HepG2 (cell line): ENCODE measurements around the gene INHBE. TPM values are rescaled to one million over a fixed set of nuclear protein-coding genes. Genes with fewer than 3 reads are reported as not detected.
"Not testable (repeated sequence)": the region's sequence is repeated elsewhere in the genome, so short reads cannot be mapped to it uniquely, and the experiment has no call there.

Experiments used
- ATAC-seq: fragments of 200-7000 bp; cut with Tn5 transposase; 3 replicates; pipeline ENCODE4 v1.9.1; 2020; ENCODE audit warnings: mild to moderate bottlenecking, moderate library complexity
- BruUV-seq: library from RNA; stranded (reverse); fragments of 400-500 nt; replicated peaks from 2 replicates; lab custom pipeline; 2021; lab: Mats Ljungman, UMichigan
- CTCF ChIA-PET: fragments of 300-600 bp; formaldehyde crosslinking; extraction: SDS; loops from one replicate; lab custom pipeline; 2021; ENCODE audit warnings: low total read pairs, inconsistent platforms, low intra/inter-chr PET ratio; lab: Yijun Ruan, JAX
- POLR2A ChIA-PET: fragments of 350-600 bp; sonication (Branson Sonifier 250); formaldehyde crosslinking; loops from one replicate; lab custom pipeline; 2020; ENCODE audit warnings: antibody characterized with exemption, inconsistent platforms; lab: Yijun Ruan, JAX
- DNase-seq: peaks from one replicate; pipeline ENCODE4 v3.0.0-alpha.2; 2015; ENCODE audit warnings: low spot score
- FAIRE-seq: peaks from 3 replicates; lab custom pipeline; 2011; peaks lifted over from hg19 to GRCh38; lab: Jason Lieb, UNC
- H2AFZ ChIP-seq: one replicate; pipeline ENCODE4 v1.6.1; 2011; ENCODE audit warnings: low read length, inconsistent platforms
- H3K27ac ChIP-seq: fragments of 300-600 bp; 3 replicates; pipeline ENCODE4 v1.8.0; 2011; ENCODE audit warnings: mixed run types, mild to moderate bottlenecking, mixed read lengths, low read length, inconsistent platforms; ENCODE audit not compliant: insufficient read depth; ENCODE audit errors: extremely low read length
- H3K27me3 ChIP-seq, 2 experiments: fragments of 200-600 bp in 1 of 2; 2 replicates in 1 of 2; 3 replicates in 1 of 2; pipeline versions ENCODE4 v1.6.0 to v1.8.0; 2011; ENCODE audit warnings: low read length in 2 of 2, mild to moderate bottlenecking in 2 of 2, moderate library complexity in 2 of 2, inconsistent platforms in 1 of 2; ENCODE audit not compliant: insufficient read depth in 2 of 2, control insufficient read depth in 1 of 2
- H3K36me3 ChIP-seq, 2 experiments: fragments of 200-600 bp in 1 of 2; replicated peaks in 1 of 2; 2 replicates in 1 of 2; 3 replicates in 1 of 2; pipeline versions ENCODE4 v1.5.1 to v1.8.0; 2011; ENCODE audit warnings: low read length in 2 of 2, inconsistent platforms in 1 of 2; ENCODE audit not compliant: insufficient read depth in 2 of 2, control insufficient read depth in 1 of 2
- H3K4me1 ChIP-seq: 2 replicates; pipeline ENCODE4 v1.5.1; 2012; ENCODE audit warnings: low read length, inconsistent platforms; ENCODE audit not compliant: insufficient read depth
- H3K4me2 ChIP-seq: 2 replicates; pipeline ENCODE4 v1.6.0; 2011; ENCODE audit warnings: low read depth, low read length, inconsistent platforms
- H3K4me3 ChIP-seq, 3 experiments: fragments of 200-600 bp in 1 of 3; sonication (generic), shearing (Covaris generic) in 1 of 3; replicated peaks in 1 of 3; 2 replicates each; pipeline ENCODE4 v1.5.1; 2011 to 2016; ENCODE audit warnings: low read length in 3 of 3, inconsistent platforms in 2 of 3, low read depth in 2 of 3, mild to moderate bottlenecking in 2 of 3, control low read depth in 1 of 3, mixed read lengths in 1 of 3; ENCODE audit not compliant: insufficient read depth in 1 of 3
- H3K79me2 ChIP-seq: one replicate; pipeline ENCODE4 v1.6.1; 2011; ENCODE audit warnings: low read length, inconsistent platforms; ENCODE audit not compliant: insufficient read depth
- H3K9ac ChIP-seq: 2 replicates; pipeline ENCODE4 v1.6.0; 2011; ENCODE audit warnings: mild to moderate bottlenecking, low read depth, low read length, inconsistent platforms; ENCODE audit not compliant: insufficient read depth
- H3K9me3 ChIP-seq: 2 replicates; pipeline ENCODE4 v1.5.1; 2012; ENCODE audit warnings: mild to moderate bottlenecking, low read length
- H4K20me1 ChIP-seq: 2 replicates; pipeline ENCODE4 v1.6.0; 2011; ENCODE audit warnings: inconsistent platforms, mild to moderate bottlenecking, low read length, moderate library complexity; ENCODE audit not compliant: insufficient read depth
- ASH2L ChIP-seq: fragments of 300-600, 200-600 bp; sonication (generic); IDR thresholded peaks from 2 replicates; pipeline ENCODE4 v1.7.0; 2017; ENCODE audit warnings: low read depth, mild to moderate bottlenecking, moderate library complexity, mixed read lengths, low read length; ENCODE audit not compliant: insufficient read length
- ELF1 ChIP-seq: sonication (generic); formaldehyde crosslinking; IDR thresholded peaks from 2 replicates; pipeline ENCODE4 v1.4.0; 2020; ENCODE audit warnings: missing genetic modification reagents
- HOXA9 ChIP-seq: sonication (generic); formaldehyde crosslinking; IDR thresholded peaks from 2 replicates; pipeline ENCODE4 v1.8.1; 2022; ENCODE audit warnings: missing genetic modification reagents, mild to moderate bottlenecking, moderate library complexity, borderline replicate concordance
- PHF20 ChIP-seq: sonication (generic); formaldehyde crosslinking; IDR thresholded peaks from 2 replicates; pipeline ENCODE4 v1.5.0; 2020; ENCODE audit warnings: mild to moderate bottlenecking, missing genetic modification reagents
- ZNF121 ChIP-seq: sonication (generic); formaldehyde crosslinking; IDR thresholded peaks from 2 replicates; pipeline ENCODE4 v1.5.0; 2020; ENCODE audit warnings: mild to moderate bottlenecking, missing genetic modification reagents
- ZNF296 ChIP-seq: sonication (generic); formaldehyde crosslinking; conservative IDR thresholded peaks from 2 replicates; pipeline ENCODE4 v1.5.0; 2020; ENCODE audit warnings: mild to moderate bottlenecking, missing genetic modification reagents
- ZNF558 ChIP-seq: sonication (generic); formaldehyde crosslinking; IDR thresholded peaks from 2 replicates; pipeline ENCODE4 v1.9.0; 2022; ENCODE audit warnings: mild to moderate bottlenecking, missing genetic modification reagents, borderline replicate concordance
- WGBS: methylation state at CpG from one replicate; pipeline ENCODE4 v1.1.6; 2017; ENCODE audit warnings: low lambda C conversion rate; 5-methylcytosine and 5-hydroxymethylcytosine counted together
- in situ Hi-C: cut with HindIII; loops from 2 replicates; pipeline ENCODE4 v1.10.0; 2017; ENCODE audit warnings: low pct_unique_long_range_greater_than_20kb; ENCODE audit not compliant: extremely low pct_ligation_motif_present
- intact Hi-C: fragments of 100-400 bp; cut with micrococcal nuclease; formaldehyde crosslinking; loops from one replicate; pipeline ENCODE4 v1.10.0; 2022; ENCODE audit not compliant: unreplicated experiment
- polyA plus RNA-seq, 8 experiments: library from polyadenylated mRNA; depleted of rRNA in 3 of 8; stranded (reverse) in 7 of 8; unstranded in 1 of 8; fragments of >200 nt; fragmentation: Illumina TruSeq in 4 of 8; extraction: Trizol in 4 of 8; gene quantifications; 2 replicates each; pipeline versions ENCODE4 v1.2.1 to v1.2.3, GENCODE V29; 2011 to 2016; ENCODE audit warnings: low read depth in 4 of 8, missing spikeins in 1 of 8, mixed read lengths in 1 of 8; ENCODE audit not compliant: insufficient read depth in 1 of 8
- total RNA-seq, 5 experiments: library from RNA; depleted of rRNA; stranded (reverse); fragments of >200 nt; fragmentation: Illumina TruSeq; extraction: Trizol; gene quantifications; 2 replicates each; pipeline ENCODE4 v1.2.3, GENCODE V29; 2016; ENCODE audit warnings: low read depth in 1 of 5
- TF ChIP-seq, protein P1 (sequence below): sonication (generic); formaldehyde crosslinking; IDR thresholded peaks from 2 replicates; pipeline ENCODE4 v1.5.0; 2020; ENCODE audit warnings: missing genetic modification reagents

The INHBE gene
- total and polyA plus RNA-seq, 2 of the 13 experiments (the other 11 are each of a cell fraction or from before 2014, with no cell fraction given), result 17.0 to 32.0 TPM

DNA sequence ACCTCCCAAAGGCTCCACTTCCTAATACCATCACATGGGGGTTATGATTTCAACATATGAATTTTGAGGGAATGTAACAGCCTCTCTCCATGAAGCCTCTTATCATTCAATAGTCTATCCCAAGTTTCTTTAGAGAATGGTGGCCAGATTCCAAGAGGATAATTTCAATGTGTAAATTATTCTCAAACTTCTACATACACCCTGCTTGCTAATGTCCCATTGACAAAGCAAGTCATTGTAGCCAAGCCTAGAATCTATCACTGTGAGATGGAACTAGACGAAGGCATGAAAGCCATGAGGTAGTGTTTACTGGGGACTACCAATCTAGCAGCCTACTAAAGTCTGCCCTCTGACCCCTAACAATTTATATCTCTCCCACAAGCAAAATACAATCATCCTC is 16.7 kb upstream of the INHBE start:
- ChIA-PET CTCF (no interaction called here), POLR2A (no interaction called here)
- H3K27ac ChIP-seq, result no peak overlapping the region
- no peaks in the 10 kb centered on the region for H3K36me3 ChIP-seq
- WGBS, result 80% methylated on average over 1 of the region's 1 CpG
- H4K20me1 ChIP-seq, result no peaks in the 10 kb centered on the region
- no peak overlapping the region for H3K4me3 ChIP-seq
- in situ Hi-C loops (no loop called here), intact Hi-C loops (no loop called here)
- FAIRE-seq (no peak), ATAC-seq (no peak), DNase-seq (no peak)
- H3K4me1 ChIP-seq, result peaks cover 27% of the 10 kb centered on the region
- BruUV-seq, result no TSS peak
- TF ChIP-seq ZNF296 (CRISPR knock-in tag), result no peak
- no peak for TF ChIP-seq PHF20
- no peak for TF ChIP-seq ASH2L
- no peak for TF ChIP-seq ELF1 (CRISPR knock-in tag)
- no peak for TF ChIP-seq ZNF558 (CRISPR knock-in tag)
- H3K9ac ChIP-seq, result no peak overlapping the region
- no peak overlapping the region for H3K4me2 ChIP-seq
- no peak overlapping the region for H2AFZ ChIP-seq
- no peaks in the 10 kb centered on the region for H3K79me2 ChIP-seq
- H3K27me3 ChIP-seq, result no peaks in the 10 kb centered on the region
- no peaks in the 10 kb centered on the region for H3K9me3 ChIP-seq

DNA sequence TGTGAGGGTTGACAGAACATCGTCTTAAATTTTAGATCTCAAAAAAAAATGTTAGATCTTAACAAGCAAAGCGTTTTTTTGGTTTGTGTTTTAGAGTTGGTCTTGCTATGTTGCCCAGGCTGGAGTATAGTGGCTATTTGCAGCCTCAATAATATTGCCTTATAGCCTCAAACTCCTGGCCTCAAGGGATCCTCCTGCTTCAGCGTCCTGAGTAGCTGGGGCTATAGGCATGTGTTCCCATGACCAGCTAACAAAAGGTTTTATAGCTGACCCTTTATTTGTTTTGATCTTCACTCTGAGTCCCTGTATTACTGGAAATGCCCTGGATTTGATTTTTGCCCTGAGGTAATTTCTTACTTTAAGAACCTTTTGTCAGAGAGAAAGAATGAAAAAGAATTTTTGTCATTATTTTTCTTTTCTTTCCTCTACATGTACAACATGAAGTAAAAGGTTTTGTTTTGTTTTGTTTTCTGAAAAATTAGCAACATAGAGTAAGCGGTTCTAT is 15.3 kb upstream of the INHBE start:
- no peak for FAIRE-seq
- no peaks in the 10 kb centered on the region for H4K20me1 ChIP-seq
- in situ Hi-C loops, result no loop called here
- no peak overlapping the region for H3K4me3 ChIP-seq
- H3K4me2 ChIP-seq, result no peak overlapping the region
- TF ChIP-seq HOXA9 (CRISPR knock-in tag) (no peak), ZNF121 (CRISPR knock-in tag) (0 out of 2 replicates have a peak, but pooled peaks have one; percentile 13)
- TF ChIP-seq, protein P1, sequence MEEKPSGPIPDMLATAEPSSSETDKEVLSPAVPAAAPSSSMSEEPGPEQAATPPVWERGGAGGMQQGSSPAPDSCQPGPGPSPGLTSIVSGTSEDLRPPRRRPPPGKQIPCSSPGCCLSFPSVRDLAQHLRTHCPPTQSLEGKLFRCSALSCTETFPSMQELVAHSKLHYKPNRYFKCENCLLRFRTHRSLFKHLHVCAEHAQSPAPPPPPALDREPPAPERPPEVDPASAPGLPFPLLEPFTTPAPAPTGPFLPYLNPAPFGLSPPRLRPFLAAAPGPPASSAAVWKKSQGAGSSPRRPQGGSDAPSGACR (CRISPR knock-in tag), result no peak
- no peaks in the 10 kb centered on the region for H3K9me3 ChIP-seq
- ChIA-PET POLR2A (interaction anchor here (1.1 kb wide), 1 partner anchor 10 kb away, joined by 3 read pairs; no protein-coding TSS in a partner anchor), CTCF (no interaction called here)
- intact Hi-C loops, result no loop called here
- H3K27ac ChIP-seq, result no peak overlapping the region
- 81% methylated on average over 4 of the region's 4 CpGs for WGBS
- no peak for ATAC-seq
- no peak overlapping the region for H2AFZ ChIP-seq
- H3K36me3 ChIP-seq, result no peaks in the 10 kb centered on the region
- no peaks in the 10 kb centered on the region for H3K27me3 ChIP-seq
- no peak for DNase-seq
- no peak overlapping the region for H3K9ac ChIP-seq
- H3K4me1 ChIP-seq, result peaks cover 14% of the 10 kb centered on the region
- BruUV-seq, result no TSS peak
- H3K79me2 ChIP-seq, result no peaks in the 10 kb centered on the region

DNA sequence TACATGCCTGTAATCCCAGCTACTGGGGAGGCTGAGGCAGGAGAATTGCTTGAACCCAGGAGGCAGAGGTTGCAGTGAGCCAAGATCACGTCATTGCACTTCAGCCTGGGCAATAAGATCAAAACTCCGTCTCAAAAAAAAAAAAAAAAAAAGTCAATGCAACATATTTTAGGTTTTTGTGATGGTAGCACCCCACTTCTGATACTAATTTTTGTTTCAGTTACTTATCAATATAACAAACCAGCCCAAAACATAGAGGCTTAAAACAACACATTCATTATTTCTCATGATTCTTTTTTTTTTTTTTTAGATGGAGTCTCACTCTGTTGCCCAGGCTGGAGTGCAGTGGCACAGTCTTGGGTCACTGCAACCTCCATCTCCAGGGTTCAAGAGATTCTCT is 13.7 kb upstream of the INHBE start:
- H3K9me3 ChIP-seq, H3K36me3 ChIP-seq, H3K79me2 ChIP-seq, H3K4me2 ChIP-seq, CTCF ChIA-PET, DNase-seq, H2AFZ ChIP-seq, H3K27me3 ChIP-seq, in situ Hi-C loops, intact Hi-C loops, BruUV-seq, H3K4me1 ChIP-seq, H3K4me3 ChIP-seq, H3K9ac ChIP-seq, ATAC-seq, H4K20me1 ChIP-seq, FAIRE-seq, H3K27ac ChIP-seq: not testable (repeated sequence)
- POLR2A ChIA-PET, result interaction anchor here (1.4 kb wide), 1 partner anchor 11 kb away, joined by 4 read pairs; no protein-coding TSS in a partner anchor
- WGBS, result 90% methylated on average over 2 of the region's 2 CpGs
